SKM-1 (cell line): ENCODE data around the gene MMP11.

Source experiments
- DNase-seq: peaks from one replicate; lab custom pipeline; 2025; ENCODE audit not compliant: unreplicated experiment; lab: John Stamatoyannopoulos, UW

The MMP11 gene

GRCh38 chr22:23756891-23757290 lies 15.8 kb upstream of the MMP11 start:
- no peak for DNase-seq

- DNase-seq, result no peak
Measured at GRCh38 chr22:23759566-23759965, 13.1 kb upstream of the MMP11 start.

GRCh38 chr22:23760056-23760455 lies 12.6 kb upstream of the MMP11 start:
- no peak for DNase-seq

DNA sequence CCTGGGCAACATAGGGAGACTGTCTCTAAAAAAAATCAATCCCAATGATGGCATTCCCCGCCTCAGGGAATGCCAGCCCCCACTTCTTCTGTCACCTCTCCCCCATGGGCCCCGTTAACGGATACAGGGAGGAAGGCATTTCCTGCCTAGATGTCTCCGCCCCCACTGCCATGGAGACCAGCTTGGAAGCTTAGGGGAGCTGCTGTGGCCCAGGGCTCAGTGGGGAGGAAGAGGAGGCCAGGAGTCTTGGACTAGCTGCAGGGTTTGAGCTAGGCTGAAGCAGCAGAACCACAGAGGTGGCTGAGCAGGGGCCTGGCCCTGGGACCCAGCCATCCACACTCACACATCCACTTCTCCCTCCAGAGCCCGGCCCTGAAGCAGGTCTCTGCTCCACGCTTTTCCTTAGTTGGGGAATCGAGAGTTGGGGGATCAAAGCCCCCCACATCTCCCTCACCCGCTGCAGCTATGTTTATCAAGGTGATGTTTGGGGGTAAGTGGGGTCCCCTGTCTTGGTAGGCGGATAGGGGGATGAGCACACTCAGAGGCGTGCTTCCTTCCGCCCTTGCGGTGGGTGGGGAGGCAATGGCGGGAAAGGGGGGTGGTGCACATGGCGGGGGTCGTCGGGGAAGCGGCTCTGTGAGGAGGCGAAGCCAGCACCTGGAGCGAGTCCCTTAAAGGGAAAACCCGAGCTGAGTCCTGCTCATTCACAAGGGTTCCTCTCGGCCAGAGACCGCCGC lies 9.6 kb upstream of the MMP11 start, which contains the start of gene C22orf15:
Gene C22orf15, plus strand, starts transcription at position 149 of the 737 bp plus-strand sequence. Its CDS starts 317 bp downstream, at position 466.
- no peak for DNase-seq

- DNase-seq, result no peak
Measured at GRCh38 chr22:23763579-23763945, 9.1 kb upstream of the MMP11 start.

- no peak for DNase-seq
Measured at GRCh38 chr22:23763954-23764353, 8.7 kb upstream of the MMP11 start.

DNA sequence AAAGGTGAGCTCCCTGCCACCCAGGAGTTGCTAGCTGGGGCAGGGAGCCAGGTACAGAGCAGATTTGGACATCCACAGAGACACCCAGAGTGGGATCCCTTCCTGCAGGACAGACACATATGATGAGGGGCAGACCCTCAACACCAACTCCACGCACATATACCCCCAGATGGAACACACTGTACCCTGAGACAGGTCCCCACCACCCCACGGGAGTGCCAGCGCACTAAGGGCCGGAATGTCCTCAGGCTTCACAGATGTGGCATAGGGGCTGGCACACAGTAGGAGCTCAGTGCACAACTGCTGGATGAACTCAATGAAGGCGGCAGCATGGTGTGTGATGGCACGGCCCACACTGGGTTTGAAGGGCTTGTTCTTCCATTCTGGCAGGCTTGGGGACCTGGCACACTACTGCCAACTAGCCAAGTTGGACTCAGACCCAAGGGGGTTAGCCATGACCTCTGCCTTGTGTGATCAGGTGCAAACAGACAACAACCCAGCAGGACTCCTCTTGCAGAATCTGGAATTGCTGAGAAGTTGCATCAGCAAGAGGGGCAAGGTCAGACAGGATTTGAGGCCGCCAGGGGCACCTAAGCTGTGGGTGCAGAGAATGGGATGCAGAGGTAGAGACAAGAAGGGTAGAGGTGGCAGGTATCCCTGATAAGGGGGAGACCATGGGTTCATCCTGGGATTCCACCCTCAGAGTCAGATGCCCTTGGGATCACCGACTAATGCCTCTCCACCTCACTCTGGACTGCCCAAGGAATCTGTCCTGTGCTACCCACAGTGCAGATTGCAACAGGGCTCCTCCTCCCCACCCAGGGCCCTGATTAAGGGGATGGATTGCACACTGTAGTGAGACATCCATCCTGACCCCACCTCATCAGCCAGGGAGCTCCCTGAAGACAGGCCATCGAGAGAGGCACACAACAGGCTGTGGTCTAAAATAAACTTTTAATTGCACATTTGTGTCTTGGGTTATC lies 7.5 kb upstream of the MMP11 start:
- DNase-seq, result no peak

GRCh38 chr22:23767303-23767672 lies 5.4 kb upstream of the MMP11 start:
- DNase-seq, result no peak

GRCh38 chr22:23767673-23768548 lies 4.7 kb upstream of the MMP11 start, which contains the start of gene CHCHD10:
Gene CHCHD10 (minus strand): TSS chr22:23767972. CDS start chr22:23767874, 98 bp downstream.
- DNase-seq, result peak; percentile 66

DNA sequence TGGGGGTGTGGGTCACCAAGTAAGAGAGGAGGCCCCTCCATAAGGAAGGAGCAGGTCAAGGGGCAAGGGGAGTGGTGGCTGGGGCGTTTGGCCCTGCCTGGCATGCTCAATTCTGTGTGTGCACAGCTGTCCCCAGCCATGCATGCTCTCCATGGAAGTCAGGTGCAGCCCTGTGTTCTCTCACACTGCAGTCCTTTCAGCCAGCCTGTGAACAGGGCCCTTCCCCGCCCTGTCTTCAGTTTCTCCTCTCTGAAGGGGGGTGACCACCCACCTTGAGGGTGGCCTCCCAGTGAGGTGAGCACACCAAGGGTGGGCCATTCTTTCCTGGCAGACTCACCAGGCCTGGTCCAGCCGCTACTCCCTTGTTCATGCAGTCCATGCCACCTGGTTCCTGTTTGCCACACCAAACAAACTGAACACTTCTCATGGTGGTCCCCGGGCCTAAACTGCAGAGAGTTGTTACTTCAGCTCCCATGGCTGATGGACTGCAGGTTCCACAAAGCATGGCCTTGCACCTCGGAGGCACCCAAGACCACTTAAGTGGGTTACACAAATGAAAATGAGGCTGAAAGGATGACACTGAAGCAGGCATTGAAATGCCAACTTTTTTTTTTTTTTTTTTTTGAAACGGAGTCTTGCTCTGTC lies 3.2 kb upstream of the MMP11 start:
- no peak for DNase-seq

DNA sequence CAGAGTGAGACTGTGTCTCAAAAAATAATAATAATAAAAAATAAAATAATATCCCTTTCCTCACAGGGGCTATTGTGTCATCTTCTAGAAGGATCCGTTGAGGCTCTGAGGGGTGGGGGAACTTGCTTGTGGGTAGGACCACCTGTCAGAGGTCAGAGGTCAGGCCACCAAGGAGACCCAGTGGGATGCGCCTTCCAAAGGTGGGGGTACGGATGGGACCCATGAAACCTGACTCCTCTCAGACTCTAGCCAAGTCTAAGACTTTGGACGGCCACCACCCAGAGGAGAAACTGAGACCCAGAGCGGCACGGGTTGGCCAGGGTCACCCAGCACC lies 367 bp upstream of the MMP11 start:
- no peak for DNase-seq

- DNase-seq, result no peak
Measured at GRCh38 chr22:23773483-23774113, 949 bp downstream of the MMP11 start.

DNA sequence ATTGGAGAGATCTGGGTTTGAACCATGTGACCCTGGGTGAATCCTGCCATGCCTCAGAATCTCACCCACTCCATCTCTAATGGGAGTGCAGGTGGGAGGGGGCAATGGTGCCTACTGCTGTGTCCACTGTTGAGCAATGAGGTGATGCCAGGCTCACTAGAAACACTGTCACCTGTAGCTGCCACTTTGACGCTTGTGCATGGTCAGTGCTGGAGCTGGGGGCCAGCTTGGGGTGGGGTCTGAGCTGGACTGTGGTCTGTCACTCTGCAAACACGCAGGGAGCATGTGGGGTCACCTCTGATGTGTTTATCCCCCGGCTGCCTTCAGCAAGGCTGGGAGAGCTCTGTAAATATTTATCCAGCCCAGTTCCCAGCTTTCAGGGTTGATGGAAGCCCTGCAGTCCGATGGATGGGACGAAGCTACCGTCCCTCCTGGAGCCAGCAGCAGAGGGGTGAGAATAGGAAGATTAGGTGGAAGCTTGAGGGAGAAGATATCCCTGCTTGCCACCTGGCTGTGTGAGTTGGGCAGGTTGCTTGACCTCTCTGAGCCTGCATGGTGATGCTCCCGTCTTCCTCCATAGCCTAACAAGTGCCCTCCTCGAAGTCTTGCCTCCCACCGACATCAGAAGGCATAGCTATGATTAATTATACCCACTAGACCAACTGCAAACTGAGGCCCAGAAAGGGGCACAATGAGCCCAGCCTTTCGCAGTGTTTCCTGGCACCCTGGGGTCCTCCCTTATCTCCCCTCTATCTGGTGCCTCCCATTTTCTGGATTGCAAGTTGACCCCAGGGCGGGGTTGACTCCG lies 1.7 kb downstream of the MMP11 start:
- no peak for DNase-seq

- DNase-seq, result no peak
Measured at GRCh38 chr22:23774922-23775436, 2.3 kb downstream of the MMP11 start.

DNA sequence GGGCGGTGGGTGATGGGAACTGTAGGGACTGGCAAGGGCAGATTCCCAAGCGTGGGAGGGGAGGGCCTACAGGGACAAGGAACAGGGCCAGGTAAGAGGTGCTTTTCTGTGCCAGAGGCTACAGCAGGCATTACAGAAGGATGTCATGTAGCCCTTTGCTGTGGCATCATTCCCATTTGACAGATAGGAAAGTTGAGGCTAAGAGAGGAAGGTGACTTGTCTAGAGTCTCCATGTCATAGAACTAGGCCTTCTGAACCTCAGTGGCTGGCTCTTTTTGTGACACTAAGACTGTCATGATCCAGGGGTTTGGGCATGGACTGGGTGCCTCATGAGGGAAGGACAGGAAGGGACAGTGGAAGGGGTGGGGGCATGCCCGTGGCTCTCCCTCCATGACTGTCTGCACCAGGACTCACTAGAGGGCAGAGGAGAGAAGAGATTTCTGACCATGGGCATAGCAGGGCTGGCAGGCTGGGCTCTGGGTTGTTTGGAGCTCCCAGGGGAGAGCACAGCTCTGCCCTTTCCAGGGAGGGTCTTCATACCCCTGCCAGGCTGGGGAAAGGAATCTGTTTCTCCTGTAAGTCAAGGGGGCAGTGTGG lies 3.2 kb downstream of the MMP11 start:
- no peak for DNase-seq

- no peak for DNase-seq
Measured at GRCh38 chr22:23777776-23778576, 5.3 kb downstream of the MMP11 start.

DNA sequence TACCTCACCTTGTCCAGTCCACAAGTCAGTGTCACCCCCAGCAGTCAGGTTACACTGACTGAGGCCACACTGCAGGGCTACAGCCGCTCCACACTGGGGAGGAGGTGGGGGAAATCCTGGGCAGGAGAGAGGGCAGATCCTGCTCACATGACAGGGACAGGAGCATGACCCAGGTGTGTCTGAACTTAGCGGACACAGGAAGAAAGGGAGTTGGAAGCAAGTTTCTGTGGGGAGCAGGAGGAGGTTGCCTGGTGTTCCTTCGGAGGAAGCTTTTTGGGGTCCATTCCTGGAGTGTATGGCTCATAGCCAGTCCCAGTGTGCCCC lies 5.9 kb downstream of the MMP11 start:
- no peak for DNase-seq

- DNase-seq, result no peak
Measured at GRCh38 chr22:23779083-23779482, 6.4 kb downstream of the MMP11 start.
